GM18498 (cell line): Measurements from ENCODE around the gene RUNX1.
"Not testable (repeated sequence)": the region's sequence is repeated elsewhere in the genome, so short reads cannot be mapped to it uniquely, and the experiment has no call there.

Experiments
- ATAC-seq: cut with Tn5 transposase; IDR thresholded peaks from one replicate; pipeline ENCODE4 v1.9.1; 2021; ENCODE audit warnings: mild to moderate bottlenecking, moderate library complexity; ENCODE audit not compliant: unreplicated experiment

The RUNX1 gene

GRCh38 chr21:34973685-34974084 lies 75.4 kb downstream of the RUNX1 start:
- ATAC-seq: no peak

GRCh38 chr21:34971656-34972055 lies 77.4 kb downstream of the RUNX1 start:
- no peak for ATAC-seq

- no peak for ATAC-seq
These were observed 78.5 kb downstream of the RUNX1 start for GRCh38 chr21:34970566-34970965.

GRCh38 chr21:34970167-34970500 lies 79.0 kb downstream of the RUNX1 start:
- no peak for ATAC-seq

GRCh38 chr21:34969423-34970166 lies 79.5 kb downstream of the RUNX1 start:
- no peak for ATAC-seq

GRCh38 chr21:34968414-34969333 lies 80.4 kb downstream of the RUNX1 start:
- no peak for ATAC-seq

GRCh38 chr21:34967509-34968289 lies 81.4 kb downstream of the RUNX1 start:
- ATAC-seq: no peak

- not testable (repeated sequence) for ATAC-seq
These were observed 82.2 kb downstream of the RUNX1 start for GRCh38 chr21:34966881-34967280.

GRCh38 chr21:34965200-34966174 lies 83.6 kb downstream of the RUNX1 start:
- ATAC-seq: no peak

GRCh38 chr21:34962586-34963222 lies 86.4 kb downstream of the RUNX1 start:
- ATAC-seq: no peak

- no peak for ATAC-seq
These were observed 87.0 kb downstream of the RUNX1 start for GRCh38 chr21:34962136-34962535.

- ATAC-seq: no peak
These were observed 88.4 kb downstream of the RUNX1 start for GRCh38 chr21:34960687-34961086.

- ATAC-seq: no peak
These were observed 89.5 kb downstream of the RUNX1 start for GRCh38 chr21:34959607-34960006.

GRCh38 chr21:34958040-34958439 lies 91.1 kb downstream of the RUNX1 start:
- no peak for ATAC-seq

GRCh38 chr21:34956416-34957316 lies 92.4 kb downstream of the RUNX1 start:
- no peak for ATAC-seq

GRCh38 chr21:34953950-34954349 lies 95.2 kb downstream of the RUNX1 start:
- no peak for ATAC-seq

- no peak for ATAC-seq
These were observed 96.4 kb downstream of the RUNX1 start for GRCh38 chr21:34952701-34953100.

- not testable (repeated sequence) for ATAC-seq
These were observed 97.2 kb downstream of the RUNX1 start for GRCh38 chr21:34951868-34952267.

GRCh38 chr21:34950980-34951379 lies 98.1 kb downstream of the RUNX1 start:
- ATAC-seq: no peak
